Aorta (tissue), 5 donors: ENCODE results near the gene ATAD3C. TPM values are rescaled to one million over a fixed set of nuclear protein-coding genes. Genes with fewer than 3 reads are reported as not detected.
A peak's percentile ranks its signal among the peaks of the same experiment; 100 is the strongest.
"Not testable (repeated sequence)": the region's sequence is repeated elsewhere in the genome, so short reads cannot be mapped to it uniquely, and the experiment has no call there.

Experiments used
- ATAC-seq: fragments of 200-7000 bp; cut with Tn5 transposase; one replicate; pipeline ENCODE4 v1.9.1; 2022; ENCODE audit warnings: moderate library complexity; ENCODE audit not compliant: low FRiP score
- DNase-seq, 2 donors: peaks; one replicate each; pipeline ENCODE4 v3.0.0-alpha.2; 2020
- H3K27ac ChIP-seq, 2 donors: one replicate each; pipeline ENCODE4 v1.5.1; 2013; ENCODE audit warnings: low read length in 2 of 2, mild to moderate bottlenecking in 2 of 2, moderate library complexity in 2 of 2, control low read depth in 1 of 2, inconsistent platforms in 1 of 2, low read depth in 1 of 2
- H3K27me3 ChIP-seq, 2 donors: one replicate each; pipeline ENCODE4 v1.6.1; 2013; ENCODE audit warnings: control low read depth in 1 of 2, low read length in 1 of 2, mild to moderate bottlenecking in 1 of 2, moderate library complexity in 1 of 2; ENCODE audit not compliant: insufficient read depth in 2 of 2, control insufficient read depth in 1 of 2
- H3K36me3 ChIP-seq, 2 donors: one replicate each; pipeline ENCODE4 v1.6.1; 2013; ENCODE audit warnings: control low read depth in 1 of 2, low read length in 1 of 2, mild to moderate bottlenecking in 1 of 2; ENCODE audit not compliant: insufficient read depth in 2 of 2, control insufficient read depth in 1 of 2
- H3K4me1 ChIP-seq, 2 donors: one replicate each; pipeline ENCODE4 v1.6.1; 2013; ENCODE audit warnings: low read length in 2 of 2, control low read depth in 1 of 2, mild to moderate bottlenecking in 1 of 2, moderate library complexity in 1 of 2; ENCODE audit not compliant: insufficient read depth in 2 of 2, control insufficient read depth in 1 of 2
- H3K4me3 ChIP-seq, 2 donors: one replicate each; pipeline ENCODE4 v1.5.1; 2013; ENCODE audit warnings: low read length in 2 of 2, control low read depth in 1 of 2, mild to moderate bottlenecking in 1 of 2
- H3K9me3 ChIP-seq: one replicate; pipeline ENCODE4 v1.6.1; 2013; ENCODE audit warnings: mild to moderate bottlenecking, low read length; ENCODE audit not compliant: control insufficient read depth
- WGBS, 2 donors: extraction: QIAGEN DNeasy Blood & Tissue Kit; methylation state at CpG; one replicate each; pipeline ENCODE4 v1.1.7; 2013; 5-methylcytosine and 5-hydroxymethylcytosine counted together
- intact Hi-C, 2 donors: fragments of 100-400 bp; cut with DNase I; formaldehyde crosslinking; loops; one replicate each; pipeline versions ENCODE4 v1.14.2 to v1.15.0; 2022
- polyA plus RNA-seq, 2 donors: library from polyadenylated mRNA; stranded (reverse); fragments of 200-250 nt; gene quantifications; one replicate each; pipeline ENCODE4 v1.2.3, GENCODE V29; 2013
- total RNA-seq, 2 donors: library from RNA; stranded (reverse); fragmentation: NEBNext Ultra II Directional; extraction: Animal tissue kit (Norgen Biotek cat#: 25700); gene quantifications; one replicate each; pipeline ENCODE4 v1.2.1, GENCODE V29; 2021
- donor health status: healthy with polysubstance abuse.
- donor health status: Bipolar disorder and iron deficiency.
- donor health status: DM: no; HTN: no; CAD: no.
- donor health status: DM: no; HTN: no; CAD: no.
- donor health status: DM: yes; HTN: yes; CAD: no.

ATAD3C gene
- total and polyA plus RNA-seq, 4 donors: 0.08 to 5.5 (median 0.42) TPM; not detected in 1

DNA sequence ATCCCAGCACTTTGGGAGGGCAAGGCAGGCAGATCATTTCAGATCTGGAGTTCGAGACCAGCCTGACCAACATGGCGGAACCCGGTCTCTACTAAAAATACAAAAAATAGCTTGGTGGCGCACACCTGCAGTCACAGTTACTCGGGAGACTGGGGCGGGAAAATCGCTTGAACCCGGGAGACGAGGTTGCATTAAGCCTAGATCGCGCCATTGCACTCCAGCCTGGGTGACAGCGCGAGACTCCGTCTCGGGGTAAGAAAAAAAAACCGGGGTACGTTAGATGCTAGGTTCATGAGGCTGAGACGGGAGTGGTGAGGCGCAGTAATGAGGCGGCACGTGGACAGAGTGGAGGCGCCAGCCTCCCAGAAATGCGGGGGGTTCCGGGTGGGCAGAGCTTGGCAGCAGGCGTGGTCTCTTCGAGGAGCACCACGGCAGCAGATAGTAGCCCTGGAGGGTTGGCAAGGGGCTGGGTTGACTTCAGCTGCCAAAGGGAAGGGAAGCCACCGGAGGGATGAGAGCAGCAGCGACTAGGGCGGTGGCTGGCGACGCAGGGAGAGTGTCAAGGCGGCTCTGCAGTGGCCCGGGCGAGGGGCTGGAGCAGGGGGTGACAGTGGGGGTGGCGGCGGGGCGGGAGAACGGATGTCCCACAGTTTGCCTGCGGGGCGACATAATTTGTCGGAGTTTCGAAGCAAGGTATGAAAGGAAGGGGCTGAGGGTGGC, 43.2 kb upstream of the ATAD3C start:
- Histone ChIP-seq H3K9me3 (no peaks in the 10 kb centered on the region), H3K27me3 (no peaks in the 10 kb centered on the region), H3K4me3 (peak overlapping the region; percentile 61 to 78), H3K4me1 (no peaks in the 10 kb centered on the region), H3K27ac (no peak overlapping the region), H3K36me3 (no peaks in the 10 kb centered on the region)
- no peak for DNase-seq
- intact Hi-C loops: no loop called here
- no peak for ATAC-seq
- 39 to 42% methylated on average over 43 of the region's 43 CpGs for WGBS, 2 donors

DNA sequence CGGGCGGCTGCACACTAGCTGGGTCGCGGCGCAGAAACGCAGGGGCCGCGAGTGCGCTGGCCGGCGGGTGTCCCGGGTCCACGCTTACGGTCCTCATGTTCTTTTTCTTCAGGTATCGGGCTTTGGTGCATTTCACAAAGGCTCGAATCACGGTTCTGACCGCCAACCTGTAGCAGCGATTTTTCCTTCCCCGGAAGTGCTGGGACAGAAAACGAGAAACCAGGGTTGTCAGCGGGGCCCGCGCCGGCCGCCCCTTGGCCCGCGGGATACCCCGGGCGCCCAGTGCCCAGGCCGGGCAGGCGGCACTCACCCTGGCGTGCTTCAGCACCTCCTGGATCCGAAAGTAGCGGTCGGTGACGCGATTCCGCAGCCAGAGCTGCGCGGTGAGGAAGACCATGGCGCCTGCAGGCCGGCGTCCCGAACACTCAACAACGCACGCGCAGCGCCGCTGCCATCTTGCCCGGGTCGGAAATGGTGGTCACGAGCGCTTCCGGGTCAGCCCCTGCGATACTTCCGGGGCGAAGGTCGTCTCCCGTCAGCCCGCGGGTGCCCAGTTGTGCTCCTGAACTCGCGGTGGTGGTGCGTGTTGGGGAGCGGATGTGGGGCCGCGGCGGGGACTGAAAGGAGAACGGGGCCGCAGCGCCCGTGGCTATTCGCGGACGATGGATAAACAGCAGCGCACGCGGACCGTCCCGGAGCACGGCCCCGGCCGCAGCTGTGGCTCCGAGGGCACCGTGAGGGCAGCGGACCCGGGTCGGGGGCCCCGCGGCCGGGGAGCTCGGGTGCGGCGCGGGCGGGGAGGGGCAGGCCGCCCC, 42.5 kb upstream of the ATAD3C start, which contains the start of gene MRPL20:
Gene MRPL20 (minus strand): TSS at position 473 of the 815 bp plus-strand sequence. CDS start 76 bp downstream, at position 397.
- H3K9me3 ChIP-seq: no peaks in the 10 kb centered on the region
- ATAC-seq: peak; percentile 97
- intact Hi-C loops: no loop called here
- no peaks in the 10 kb centered on the region for H3K36me3 ChIP-seq
- no peaks in the 10 kb centered on the region for H3K27me3 ChIP-seq
- peak within 1 kb of the TSS; percentile 64 to 89 for H3K4me3 ChIP-seq
- no peak within 1 kb of the TSS for H3K27ac ChIP-seq
- WGBS, 2 donors: 1% methylated on average over 89 to 98 of the region's 98 CpGs
- H3K4me1 ChIP-seq: no peaks in the 10 kb centered on the region
- DNase-seq: peak; percentile 97 to 99

DNA sequence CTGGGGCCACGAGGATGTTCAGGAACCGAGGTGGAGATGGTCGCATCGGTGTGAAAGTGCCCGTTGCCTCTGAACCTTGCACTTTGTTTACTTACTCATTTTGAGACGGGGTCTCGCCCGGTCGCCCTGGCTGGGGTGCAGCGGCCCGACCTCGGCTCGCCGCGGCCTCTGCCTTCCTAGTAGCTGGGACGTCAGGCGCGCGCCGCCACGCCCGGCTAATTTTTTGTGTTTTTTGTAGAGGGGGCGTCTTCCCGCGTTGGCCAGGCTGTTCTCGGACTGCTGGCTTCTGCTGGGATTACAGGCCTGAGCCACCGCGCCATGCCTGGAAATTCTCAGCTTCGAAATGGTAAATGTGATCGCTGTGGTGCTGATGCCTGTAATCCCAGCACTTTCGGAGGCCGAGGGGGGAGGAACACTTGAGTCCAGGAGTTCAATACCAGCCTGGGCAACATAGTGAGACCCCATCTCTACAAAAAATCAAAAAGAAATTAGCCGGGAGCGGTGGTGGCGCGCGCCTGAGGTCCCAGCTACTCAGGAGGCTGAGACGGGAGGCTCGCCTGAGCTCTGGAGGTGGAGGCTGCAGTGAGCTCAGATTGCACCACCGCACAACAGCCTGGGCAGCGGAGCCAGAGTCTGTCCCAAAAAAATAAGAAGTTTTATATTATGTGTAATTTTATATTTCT, 41.7 kb upstream of the ATAD3C start:
- WGBS, 2 donors: 8% methylated on average over 41 of the region's 41 CpGs
- Histone ChIP-seq H3K27ac (no peak overlapping the region), H3K4me3 (peak overlapping the region; percentile 64 to 89), H3K36me3 (no peaks in the 10 kb centered on the region), H3K27me3 (no peaks in the 10 kb centered on the region), H3K9me3 (no peaks in the 10 kb centered on the region), H3K4me1 (no peaks in the 10 kb centered on the region)
- ATAC-seq (peak; percentile 16), DNase-seq (no peak)
- intact Hi-C loops: no loop called here

DNA sequence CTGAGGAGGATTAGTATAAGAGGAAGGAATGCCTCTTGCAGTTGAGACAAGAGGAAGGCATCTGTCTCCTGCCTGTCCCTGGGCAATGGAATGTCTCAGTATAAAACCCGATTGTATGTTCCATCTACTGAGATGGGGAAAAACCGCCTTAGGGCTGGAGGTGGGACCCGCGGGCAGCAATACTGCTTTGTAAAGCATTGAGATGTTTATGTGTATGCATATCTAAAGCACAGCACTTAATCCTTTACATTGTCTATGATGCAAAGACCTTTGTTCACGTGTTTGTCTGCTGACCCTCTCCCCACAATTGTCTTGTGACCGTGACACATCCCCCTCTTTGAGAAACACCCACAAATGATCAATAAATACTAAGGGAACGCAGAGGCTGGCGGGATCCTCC, 39.3 kb upstream of the ATAD3C start:
- DNase-seq, H3K4me1 ChIP-seq, H3K36me3 ChIP-seq, intact Hi-C loops, H3K4me3 ChIP-seq, H3K27ac ChIP-seq, H3K9me3 ChIP-seq, ATAC-seq, H3K27me3 ChIP-seq: not testable (repeated sequence)
- 52 to 55% methylated on average over 8 of the region's 8 CpGs for WGBS, 2 donors

DNA sequence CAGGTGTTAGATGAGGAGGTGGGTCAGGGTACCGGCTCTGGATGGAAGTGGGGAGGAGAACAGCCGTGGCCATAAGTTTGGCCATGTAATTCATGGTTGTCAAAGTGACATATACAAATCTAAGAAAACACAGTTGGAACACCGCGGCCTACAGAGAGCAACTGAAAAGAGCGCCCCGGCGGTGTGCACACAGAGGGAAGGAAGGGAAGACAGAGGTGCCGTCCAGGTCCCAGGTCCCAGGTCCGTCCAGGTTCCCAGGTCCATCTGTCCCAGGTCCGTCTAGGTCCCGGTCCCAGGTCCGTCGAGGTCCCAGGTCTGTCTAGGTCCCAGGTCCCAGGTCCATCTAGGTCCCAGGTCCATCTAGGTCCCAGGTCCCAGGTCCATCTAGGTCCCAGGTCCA, 37.9 kb upstream of the ATAD3C start:
- 92 to 96% methylated on average over 11 to 13 of the region's 13 CpGs for WGBS, 2 donors

DNA sequence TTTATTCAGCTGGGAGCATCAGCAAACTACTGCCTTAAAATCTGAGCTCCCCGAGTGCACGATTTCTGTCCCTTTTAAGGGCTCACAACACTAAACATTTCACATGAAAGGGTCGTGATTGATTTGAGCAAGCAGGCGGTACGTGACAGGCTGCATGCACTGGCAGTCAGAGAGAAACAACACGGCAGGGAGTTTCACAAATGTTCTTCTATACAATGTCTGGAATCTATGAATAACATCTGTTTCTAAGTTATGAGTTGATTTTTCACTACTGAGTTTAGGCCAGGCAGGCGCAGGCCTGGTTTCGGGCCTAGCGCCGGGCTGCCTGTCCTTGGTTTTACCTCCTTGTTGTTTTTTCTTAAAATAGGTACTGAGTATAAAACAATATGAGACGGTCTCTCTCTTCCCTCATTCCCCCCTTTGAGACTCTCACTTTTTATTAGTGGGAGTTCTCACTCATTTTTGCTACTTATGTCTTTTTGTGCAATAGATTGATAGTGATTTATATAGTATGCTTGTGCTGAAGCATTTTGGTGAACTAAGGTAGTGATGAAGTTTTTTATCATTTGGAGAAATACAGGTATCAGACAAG, 37.1 kb upstream of the ATAD3C start:
- H3K4me1 ChIP-seq, H3K27me3 ChIP-seq, H3K27ac ChIP-seq, H3K4me3 ChIP-seq, H3K9me3 ChIP-seq, ATAC-seq, intact Hi-C loops, DNase-seq, H3K36me3 ChIP-seq: not testable (repeated sequence)
- 88 to 92% methylated on average over 11 of the region's 11 CpGs for WGBS, 2 donors

More for the DNA sequence above, 37.9 kb upstream of the ATAD3C start:
- Histone ChIP-seq H3K4me1 (no peaks in the 10 kb centered on the region), H3K36me3 (no peaks in the 10 kb centered on the region), H3K27me3 (no peaks in the 10 kb centered on the region), H3K27ac (no peak overlapping the region), H3K9me3 (no peaks in the 10 kb centered on the region), H3K4me3 (no peak overlapping the region)
- DNase-seq: no peak
- no peak for ATAC-seq
- intact Hi-C loops: no loop called here

DNA sequence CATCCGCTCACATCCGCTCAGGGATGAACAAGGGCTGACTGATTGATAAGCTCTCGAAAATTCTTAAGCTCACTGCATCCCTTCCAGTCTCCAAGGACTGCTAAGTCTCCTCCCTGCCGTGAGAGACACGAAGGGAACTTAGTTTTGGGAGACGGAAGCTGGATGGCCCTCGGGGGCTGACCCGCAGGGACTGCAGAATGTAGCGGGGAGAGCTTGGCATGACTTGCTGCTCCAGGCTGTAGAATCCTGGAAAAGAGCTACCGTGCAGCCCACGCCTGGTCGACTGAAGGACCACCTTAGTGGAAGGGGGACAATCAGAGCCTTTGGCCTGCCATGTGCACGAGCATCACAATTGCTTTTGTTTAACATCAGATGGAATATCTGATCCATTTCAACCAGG, 33.7 kb upstream of the ATAD3C start:
- intact Hi-C loops: no loop called here
- H3K36me3 ChIP-seq: no peaks in the 10 kb centered on the region
- no peak for DNase-seq
- H3K27me3 ChIP-seq: no peaks in the 10 kb centered on the region
- H3K4me3 ChIP-seq: no peak overlapping the region
- no peak overlapping the region for H3K27ac ChIP-seq
- H3K9me3 ChIP-seq: no peaks in the 10 kb centered on the region
- H3K4me1 ChIP-seq: no peaks in the 10 kb centered on the region
- WGBS, 2 donors: 68 to 75% methylated on average over 13 of the region's 13 CpGs
- ATAC-seq: no peak

DNA sequence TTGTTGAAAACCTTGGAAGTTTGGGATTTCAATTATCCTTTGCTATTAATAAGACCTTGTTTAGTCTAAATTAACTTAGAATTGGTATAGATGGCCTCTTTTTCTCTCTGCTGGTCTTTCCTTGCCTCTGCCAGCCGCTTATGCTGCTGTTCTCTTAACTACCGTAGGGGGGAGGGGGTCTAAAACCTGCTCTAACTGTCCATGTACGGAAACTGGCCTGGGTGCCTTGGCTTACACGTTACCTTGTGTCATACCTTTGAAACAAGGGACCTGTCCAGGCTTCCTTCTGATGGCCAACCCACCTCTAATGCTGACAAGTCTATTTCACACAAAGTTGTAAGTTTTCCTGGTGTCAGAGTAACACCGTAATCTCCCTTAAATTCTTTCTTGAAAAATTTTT, 32.1 kb upstream of the ATAD3C start:
- H3K4me1 ChIP-seq, H3K27me3 ChIP-seq, intact Hi-C loops, H3K4me3 ChIP-seq, H3K9me3 ChIP-seq, ATAC-seq, H3K27ac ChIP-seq, H3K36me3 ChIP-seq, DNase-seq: not testable (repeated sequence)
- 80 to 82% methylated on average over 5 of the region's 5 CpGs for WGBS, 2 donors
